Mucosa of rectum (tissue), 2 donors: ENCODE measurements around the gene GLCE.
"Not testable (repeated sequence)": the region's sequence is repeated elsewhere in the genome, so short reads cannot be mapped to it uniquely, and the experiment has no call there.

Experiments
- H3K27ac ChIP-seq, 2 donors: one replicate each; pipeline ENCODE4 v1.7.0; 2013; ENCODE audit warnings: inconsistent platforms in 2 of 2, low read depth in 2 of 2, low read length in 2 of 2
- H3K27me3 ChIP-seq, 2 donors: one replicate each; pipeline ENCODE4 v1.7.0; 2013; ENCODE audit warnings: low read length in 2 of 2; ENCODE audit not compliant: control insufficient read depth in 2 of 2, insufficient read depth in 2 of 2
- H3K36me3 ChIP-seq, 2 donors: one replicate each; pipeline ENCODE4 v1.7.0; 2013; ENCODE audit warnings: low read length in 2 of 2; ENCODE audit not compliant: control insufficient read depth in 2 of 2, insufficient read depth in 2 of 2
- H3K4me1 ChIP-seq, 2 donors: one replicate each; pipeline ENCODE4 v1.7.0; 2013; ENCODE audit warnings: low read length in 2 of 2, mild to moderate bottlenecking in 1 of 2; ENCODE audit not compliant: control insufficient read depth in 2 of 2, insufficient read depth in 2 of 2
- H3K4me3 ChIP-seq, 2 donors: one replicate each; pipeline ENCODE4 v1.7.0; 2013; ENCODE audit warnings: low read length in 2 of 2
- H3K9ac ChIP-seq, 2 donors: one replicate each; pipeline ENCODE4 v1.7.0; 2013; ENCODE audit warnings: low read length in 2 of 2, low read depth in 1 of 2, mild to moderate bottlenecking in 1 of 2
- H3K9me3 ChIP-seq, 2 donors: one replicate each; pipeline ENCODE4 v1.7.0; 2013; ENCODE audit warnings: low read length in 2 of 2; ENCODE audit not compliant: control insufficient read depth in 2 of 2
- donor health status: healthy.
- donor health status: Normal muscosa, but diverticular disease.

The GLCE gene

GRCh38 chr15:69146724-69147435 lies 13.6 kb upstream of the GLCE start:
- Histone ChIP-seq H3K27ac (no peak overlapping the region), H3K36me3 (peaks cover 0 to 1% of the 10 kb centered on the region in 2 donors), H3K27me3 (peaks cover 0 to 3% of the 10 kb centered on the region in 2 donors), H3K9me3 (no peaks in the 10 kb centered on the region), H3K9ac (no peak overlapping the region), H3K4me3 (no peak overlapping the region), H3K4me1 (peaks cover 8 to 20% of the 10 kb centered on the region in 2 donors)

- H3K4me3 ChIP-seq: no peak overlapping the region
- H3K27me3 ChIP-seq: peaks cover 0 to 3% of the 10 kb centered on the region in 2 donors
- H3K36me3 ChIP-seq: peaks cover 0 to 1% of the 10 kb centered on the region in 2 donors
- no peak overlapping the region for H3K9ac ChIP-seq
- no peak overlapping the region for H3K27ac ChIP-seq
- no peaks in the 10 kb centered on the region for H3K9me3 ChIP-seq
- H3K4me1 ChIP-seq: peaks cover 6 to 15% of the 10 kb centered on the region in 2 donors
Observed at GRCh38 chr15:69148465-69148864, 12.0 kb upstream of the GLCE start.

- Histone ChIP-seq H3K27me3 (peaks cover 0 to 3% of the 10 kb centered on the region in 2 donors), H3K4me3 (no peak overlapping the region), H3K36me3 (peaks cover 0 to 1% of the 10 kb centered on the region in 2 donors), H3K9ac (no peak overlapping the region), H3K4me1 (peaks cover 0 to 9% of the 10 kb centered on the region in 2 donors), H3K9me3 (no peaks in the 10 kb centered on the region), H3K27ac (no peak overlapping the region)
Observed at GRCh38 chr15:69149163-69149562, 11.3 kb upstream of the GLCE start.

- peaks cover 0 to 3% of the 10 kb centered on the region in 2 donors for H3K27me3 ChIP-seq
- H3K4me3 ChIP-seq: no peak overlapping the region
- H3K9me3 ChIP-seq: no peaks in the 10 kb centered on the region
- peaks cover 0 to 9% of the 10 kb centered on the region in 2 donors for H3K4me1 ChIP-seq
- no peak overlapping the region for H3K27ac ChIP-seq
- peaks cover 0 to 1% of the 10 kb centered on the region in 2 donors for H3K36me3 ChIP-seq
- H3K9ac ChIP-seq: no peak overlapping the region
Observed at GRCh38 chr15:69149803-69150202, 10.6 kb upstream of the GLCE start.

- Histone ChIP-seq H3K4me3 (no peak overlapping the region), H3K27ac (no peak overlapping the region), H3K9me3 (no peaks in the 10 kb centered on the region), H3K27me3 (peaks cover 0 to 3% of the 10 kb centered on the region in 2 donors), H3K9ac (no peak overlapping the region), H3K36me3 (peaks cover 0 to 1% of the 10 kb centered on the region in 2 donors), H3K4me1 (peaks cover 0 to 9% of the 10 kb centered on the region in 2 donors)
Observed at GRCh38 chr15:69150336-69150735, 10.1 kb upstream of the GLCE start.

DNA sequence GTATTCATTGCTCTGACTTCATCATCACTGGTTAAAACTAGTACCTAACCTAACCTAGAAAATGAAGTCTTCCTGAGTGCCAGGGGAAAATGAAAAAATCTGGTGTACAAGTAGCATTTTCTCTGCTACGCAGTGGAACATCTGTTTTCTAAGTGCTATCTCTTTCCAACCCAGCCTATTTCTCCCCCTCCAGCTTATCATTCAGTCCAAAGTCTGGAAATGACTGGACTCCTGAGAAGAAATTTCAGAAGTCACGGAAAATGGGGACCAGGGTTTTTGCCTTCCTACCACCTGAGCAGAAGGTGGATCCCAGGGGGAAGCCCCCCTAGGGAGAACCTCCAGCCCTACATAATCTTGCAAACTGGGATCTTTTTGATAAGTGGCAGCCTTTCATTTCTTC lies 9.6 kb upstream of the GLCE start:
- Histone ChIP-seq H3K9me3 (no peaks in the 10 kb centered on the region), H3K27ac (no peak overlapping the region), H3K36me3 (peaks cover 0 to 1% of the 10 kb centered on the region in 2 donors), H3K27me3 (peaks cover 0 to 3% of the 10 kb centered on the region in 2 donors), H3K4me3 (no peak overlapping the region), H3K9ac (no peak overlapping the region), H3K4me1 (peaks cover 0 to 9% of the 10 kb centered on the region in 2 donors)

GRCh38 chr15:69153046-69153445 lies 7.4 kb upstream of the GLCE start:
- Histone ChIP-seq H3K4me3 (no peak overlapping the region), H3K9me3 (no peaks in the 10 kb centered on the region), H3K36me3 (no peaks in the 10 kb centered on the region), H3K9ac (no peak overlapping the region), H3K4me1 (peaks cover 0 to 9% of the 10 kb centered on the region in 2 donors), H3K27me3 (no peaks in the 10 kb centered on the region), H3K27ac (no peak overlapping the region)

GRCh38 chr15:69153587-69153986 lies 6.8 kb upstream of the GLCE start:
- not testable (repeated sequence) for H3K9me3 ChIP-seq, H3K9ac ChIP-seq, H3K27me3 ChIP-seq, H3K27ac ChIP-seq, H3K4me3 ChIP-seq, H3K4me1 ChIP-seq, H3K36me3 ChIP-seq

GRCh38 chr15:69154078-69154477 lies 6.4 kb upstream of the GLCE start:
- Histone ChIP-seq H3K27me3 (no peaks in the 10 kb centered on the region), H3K36me3 (no peaks in the 10 kb centered on the region), H3K9me3 (no peaks in the 10 kb centered on the region), H3K4me1 (peaks cover 0 to 9% of the 10 kb centered on the region in 2 donors), H3K27ac (no peak overlapping the region), H3K9ac (no peak overlapping the region), H3K4me3 (no peak overlapping the region)

DNA sequence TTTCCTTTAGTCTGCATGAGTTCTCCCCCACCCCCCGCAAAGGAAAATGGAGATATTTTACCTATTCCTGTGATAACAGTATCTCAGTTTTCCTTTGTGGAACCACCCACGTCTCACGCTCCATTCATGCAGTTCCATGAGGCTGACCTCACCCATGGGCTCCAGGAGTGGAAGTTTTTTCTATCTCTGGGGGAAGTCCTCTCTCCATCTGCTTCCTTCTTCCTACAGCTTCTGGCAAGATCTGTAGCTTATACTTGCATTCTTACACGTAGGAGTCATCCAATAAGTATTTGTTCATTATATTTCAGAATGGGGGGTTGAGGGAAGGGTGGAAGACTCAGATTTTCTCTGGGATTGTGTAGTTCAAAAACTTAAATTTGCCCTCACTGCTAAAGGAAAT lies 5.8 kb upstream of the GLCE start:
- Histone ChIP-seq H3K9ac (no peak overlapping the region), H3K4me3 (no peak overlapping the region)

More for the DNA sequence above, 5.8 kb upstream of the GLCE start:
- H3K36me3 ChIP-seq: no peaks in the 10 kb centered on the region
- no peaks in the 10 kb centered on the region for H3K9me3 ChIP-seq
- no peak overlapping the region for H3K27ac ChIP-seq
- peaks cover under 1 to 6% of the 10 kb centered on the region in 2 donors for H3K4me1 ChIP-seq
- H3K27me3 ChIP-seq: no peaks in the 10 kb centered on the region
